GM12878 (cell line): ENCODE data around the gene KLHL1. TPM values are rescaled to one million over a fixed set of nuclear protein-coding genes. Genes with fewer than 3 reads are reported as not detected.

Experiments used
- BHLHE40 ChIP-seq, 2 experiments: fragments of 450-650 bp in 1 of 2; IDR thresholded peaks; 2 replicates each; pipeline ENCODE4 v1.6.1; 2011 to 2017; ENCODE audit warnings: low read depth in 2 of 2, borderline replicate concordance in 1 of 2, improper control_type of control experiment in 1 of 2, low read length in 1 of 2, mild to moderate bottlenecking in 1 of 2
- CUX1 ChIP-seq: IDR thresholded peaks from 2 replicates; pipeline ENCODE4 v1.6.1; 2012; ENCODE audit warnings: improper control_type of control experiment, low read depth, low read length; ENCODE audit not compliant: insufficient replicate concordance
- EGR1 ChIP-seq, 2 experiments: IDR thresholded peaks; 1 replicate in 1 of 2; 2 replicates in 1 of 2; pipeline ENCODE4 v1.6.1; 2011 to 2012; ENCODE audit warnings: low read depth in 2 of 2, low read length in 2 of 2, borderline replicate concordance in 1 of 2, mild to moderate bottlenecking in 1 of 2, moderate library complexity in 1 of 2
- EZH2 ChIP-seq: IDR thresholded peaks from 2 replicates; pipeline ENCODE4 v1.6.1; 2012; ENCODE audit warnings: low read depth, mild to moderate bottlenecking, control low read depth, inconsistent platforms, low read length, borderline replicate concordance; ENCODE audit not compliant: control insufficient read depth
- FOS ChIP-seq: IDR thresholded peaks from 3 replicates; pipeline ENCODE4 v1.6.1; 2011; ENCODE audit warnings: borderline replicate concordance; ENCODE audit not compliant: insufficient read length; ENCODE audit errors: extremely low read depth
- IKZF1 ChIP-seq: fragments of 450-650 bp; conservative IDR thresholded peaks from 2 replicates; pipeline ENCODE4 v1.6.1; 2017; ENCODE audit warnings: antibody characterized with exemption, mild to moderate bottlenecking
- KLF5 ChIP-seq: fragments of 450-650 bp; IDR thresholded peaks from 2 replicates; pipeline ENCODE4 v1.6.1; 2014; ENCODE audit warnings: mild to moderate bottlenecking; ENCODE audit not compliant: partially characterized antibody
- NBN ChIP-seq: fragments of 450-650 bp; IDR thresholded peaks from 2 replicates; pipeline ENCODE4 v1.6.1; 2016
- NFYB ChIP-seq: IDR thresholded peaks from 2 replicates; pipeline ENCODE4 v1.6.1; 2011; ENCODE audit warnings: low read depth, mild to moderate bottlenecking, low read length, improper control_type of control experiment, moderate library complexity; ENCODE audit not compliant: insufficient read depth
- POLR2A ChIP-seq: IDR thresholded peaks from 2 replicates; pipeline ENCODE4 v1.6.1; 2011; ENCODE audit warnings: low read depth, mild to moderate bottlenecking, low read length
- RELA ChIP-seq: fragments of 450-650 bp; IDR thresholded peaks from 2 replicates; pipeline ENCODE4 v1.8.0; 2014; ENCODE audit warnings: borderline replicate concordance; ENCODE audit not compliant: partially characterized antibody
- SRF ChIP-seq, 2 experiments: IDR thresholded peaks; 2 replicates each; pipeline ENCODE4 v1.6.1; 2011; ENCODE audit warnings: low read depth in 2 of 2, low read length in 2 of 2, mild to moderate bottlenecking in 1 of 2, moderate library complexity in 1 of 2
- TBL1XR1 ChIP-seq: IDR thresholded peaks from 2 replicates; pipeline ENCODE4 v1.6.1; 2012; ENCODE audit warnings: low read depth, low read length, improper control_type of control experiment
- TCF12 ChIP-seq: IDR thresholded peaks from 2 replicates; pipeline ENCODE4 v1.6.1; 2011; ENCODE audit warnings: low read depth, mild to moderate bottlenecking, low read length
- YBX1 ChIP-seq: fragments of 450-650 bp; IDR thresholded peaks from 2 replicates; pipeline ENCODE4 v1.6.1; 2016; ENCODE audit warnings: antibody characterized with exemption
- ZNF207 ChIP-seq: fragments of 450-650 bp; IDR thresholded peaks from 2 replicates; pipeline ENCODE4 v1.6.1; 2014; ENCODE audit warnings: antibody characterized with exemption, mild to moderate bottlenecking, borderline replicate concordance
- ZNF384 ChIP-seq: IDR thresholded peaks from 2 replicates; pipeline ENCODE4 v1.6.1; 2012; ENCODE audit warnings: low read depth, mild to moderate bottlenecking, low read length, improper control_type of control experiment, borderline replicate concordance
- ZNF592 ChIP-seq: fragments of 450-650 bp; IDR thresholded peaks from 2 replicates; pipeline ENCODE4 v1.6.1; 2017; ENCODE audit warnings: mild to moderate bottlenecking, moderate library complexity
- polyA plus RNA-seq, 11 experiments: library from polyadenylated mRNA; depleted of rRNA in 4 of 11; unstranded in 6 of 11; stranded (reverse) in 5 of 11; fragments of >200 nt; fragmentation: Nextera tagmentation in 4 of 11; fragmentation: Illumina TruSeq in 1 of 11; extraction: Ambion mirVana in 4 of 11; extraction: Trizol in 1 of 11; gene quantifications; 1 replicate in 1 of 11; 2 replicates in 10 of 11; pipeline versions ENCODE4 v1.2.1 to v1.2.3, GENCODE V29; 2011 to 2016; ENCODE audit warnings: inconsistent platforms in 2 of 11, missing spikeins in 2 of 11, low read depth in 1 of 11
- total RNA-seq, 4 experiments: library from RNA; depleted of rRNA in 3 of 4; stranded (reverse); fragments of >200 nt in 3 of 4; fragmentation: Illumina TruSeq in 1 of 4; extraction: Trizol in 1 of 4; gene quantifications; 2 replicates each; pipeline versions ENCODE4 v1.2.1 to v1.2.3, GENCODE V29; 2013 to 2021
- TF ChIP-seq, protein P1 (sequence below): fragments of 450-650 bp; formaldehyde crosslinking; IDR thresholded peaks from 2 replicates; pipeline ENCODE4 v1.5.0; 2022; ENCODE audit warnings: mild to moderate bottlenecking, missing genetic modification characterization

KLHL1 gene
- total and polyA plus RNA-seq, 10 of the 15 experiments (the other 5 are each of a cell fraction or from before 2014, with no cell fraction given), result 0.02 to 0.13 (median 0.05) TPM; not detected in 2

- TF ChIP-seq ZNF207 (no peak), IKZF1 (peak; percentile 35), EGR1 (IDR thresholded peaks at IDR 0.05; ENCODE audit: borderline replicate concordance in 1 of 2, low read depth in 2 of 2, low read length in 2 of 2) (no peak), POLR2A (no peak), SRF (IDR thresholded peaks at IDR 0.05; ENCODE audit: low read depth in 2 of 2, low read length in 2 of 2) (no peak), EZH2 (no peak), TCF12 (no peak), NFYB (no peak), FOS (no peak), RELA (no peak), NBN (peak; percentile 55; the same call in 1 of the 2 replicates), KLF5 (no peak), CUX1 (no peak), ZNF592 (no peak), ZNF384 (no peak), BHLHE40 (IDR thresholded peaks at IDR 0.05; ENCODE audit: borderline replicate concordance in 1 of 2, low read depth in 2 of 2, low read length in 1 of 2) (no peak), YBX1 (no peak), TBL1XR1 (no peak)
- TF ChIP-seq, protein P1, sequence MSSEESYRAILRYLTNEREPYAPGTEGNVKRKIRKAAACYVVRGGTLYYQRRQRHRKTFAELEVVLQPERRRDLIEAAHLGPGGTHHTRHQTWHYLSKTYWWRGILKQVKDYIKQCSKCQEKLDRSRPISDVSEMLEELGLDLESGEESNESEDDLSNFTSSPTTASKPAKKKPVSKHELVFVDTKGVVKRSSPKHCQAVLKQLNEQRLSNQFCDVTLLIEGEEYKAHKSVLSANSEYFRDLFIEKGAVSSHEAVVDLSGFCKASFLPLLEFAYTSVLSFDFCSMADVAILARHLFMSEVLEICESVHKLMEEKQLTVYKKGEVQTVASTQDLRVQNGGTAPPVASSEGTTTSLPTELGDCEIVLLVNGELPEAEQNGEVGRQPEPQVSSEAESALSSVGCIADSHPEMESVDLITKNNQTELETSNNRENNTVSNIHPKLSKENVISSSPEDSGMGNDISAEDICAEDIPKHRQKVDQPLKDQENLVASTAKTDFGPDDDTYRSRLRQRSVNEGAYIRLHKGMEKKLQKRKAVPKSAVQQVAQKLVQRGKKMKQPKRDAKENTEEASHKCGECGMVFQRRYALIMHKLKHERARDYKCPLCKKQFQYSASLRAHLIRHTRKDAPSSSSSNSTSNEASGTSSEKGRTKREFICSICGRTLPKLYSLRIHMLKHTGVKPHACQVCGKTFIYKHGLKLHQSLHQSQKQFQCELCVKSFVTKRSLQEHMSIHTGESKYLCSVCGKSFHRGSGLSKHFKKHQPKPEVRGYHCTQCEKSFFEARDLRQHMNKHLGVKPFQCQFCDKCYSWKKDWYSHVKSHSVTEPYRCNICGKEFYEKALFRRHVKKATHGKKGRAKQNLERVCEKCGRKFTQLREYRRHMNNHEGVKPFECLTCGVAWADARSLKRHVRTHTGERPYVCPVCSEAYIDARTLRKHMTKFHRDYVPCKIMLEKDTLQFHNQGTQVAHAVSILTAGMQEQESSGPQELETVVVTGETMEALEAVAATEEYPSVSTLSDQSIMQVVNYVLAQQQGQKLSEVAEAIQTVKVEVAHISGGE, result no peak
Measured at GRCh38 chr13:70042193-70042592, 66.1 kb downstream of the KLHL1 start (continued).
